ENCODE results near the gene NUP160.
"Not testable (repeated sequence)": the region's sequence is repeated elsewhere in the genome, so short reads cannot be mapped to it uniquely, and the experiment has no call there.

Gene NUP160

DNA sequence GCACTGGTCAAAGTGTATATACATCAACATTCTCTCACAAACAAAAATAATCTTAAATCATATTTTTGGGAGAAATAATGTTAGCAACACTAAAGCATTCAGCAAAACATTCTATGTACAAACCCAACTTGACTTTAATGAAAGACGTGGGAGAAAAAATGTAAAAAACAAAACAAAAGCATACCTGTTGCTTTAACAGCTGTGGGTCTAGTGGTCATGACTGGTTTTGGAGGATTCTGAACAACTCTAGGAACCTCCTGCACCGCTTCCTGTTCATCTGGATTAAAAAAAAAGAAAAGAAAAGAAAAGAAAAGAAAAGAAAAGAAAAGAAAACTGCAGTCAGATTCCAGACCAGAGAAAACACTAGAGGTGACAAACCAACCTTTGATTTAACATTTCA, 83.1 kb downstream of the NUP160 start:
- Histone ChIP-seq H3K27ac (ENCODE audit: low read length) (no peak overlapping the region), H3K36me3 (ENCODE audit: control insufficient read depth in 2 of 2, insufficient read depth in 2 of 2, low read length in 2 of 2) (peaks cover 13 to 24% of the 10 kb centered on the region in 2 donors), H3K9me3 (ENCODE audit: control insufficient read depth in 2 of 2, low read length in 2 of 2) (no peaks in the 10 kb centered on the region), H3K4me1 (ENCODE audit: control insufficient read depth, insufficient read depth, low read length) (peaks cover 9% of the 10 kb centered on the region), H3K4me3 (ENCODE audit: low read length in 2 of 2) (no peak overlapping the region), H3K9ac (ENCODE audit: low read length in 2 of 2) (no peak overlapping the region), H3K27me3 (ENCODE audit: control insufficient read depth in 1 of 2, insufficient read depth in 2 of 2, low read length in 2 of 2) (no peaks in the 10 kb centered on the region)

DNA sequence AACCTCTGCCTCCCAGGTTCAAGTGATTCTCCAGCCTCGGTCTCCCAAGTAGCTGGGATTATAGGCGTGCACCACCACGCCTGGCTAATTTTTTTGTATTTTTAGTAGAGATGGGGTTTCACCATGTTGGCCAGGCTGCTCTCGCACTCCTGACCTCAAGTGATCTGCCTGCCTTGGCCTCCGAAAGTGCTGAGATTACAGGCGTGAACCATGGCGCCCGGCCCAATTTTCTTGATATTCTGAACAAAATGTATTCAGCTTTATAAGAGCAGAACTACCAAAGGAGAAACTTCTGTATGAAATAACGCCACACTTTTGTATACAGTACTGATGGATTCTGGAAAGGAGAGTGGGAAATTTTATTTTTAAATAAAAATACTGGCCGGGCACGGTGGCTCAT, 88.9 kb downstream of the NUP160 start:
- not testable (repeated sequence) for H3K4me1 ChIP-seq (ENCODE audit: control insufficient read depth, insufficient read depth, low read length); H3K9ac ChIP-seq (ENCODE audit: low read length in 2 of 2); H3K27me3 ChIP-seq (ENCODE audit: control insufficient read depth in 1 of 2, insufficient read depth in 2 of 2, low read length in 2 of 2); H3K27ac ChIP-seq (ENCODE audit: low read length); H3K4me3 ChIP-seq (ENCODE audit: low read length in 2 of 2); H3K9me3 ChIP-seq (ENCODE audit: control insufficient read depth in 2 of 2, low read length in 2 of 2)
- H3K36me3 ChIP-seq (ENCODE audit: control insufficient read depth in 2 of 2, insufficient read depth in 2 of 2, low read length in 2 of 2), result peaks cover 29 to 33% of the 10 kb centered on the region in 2 donors

DNA sequence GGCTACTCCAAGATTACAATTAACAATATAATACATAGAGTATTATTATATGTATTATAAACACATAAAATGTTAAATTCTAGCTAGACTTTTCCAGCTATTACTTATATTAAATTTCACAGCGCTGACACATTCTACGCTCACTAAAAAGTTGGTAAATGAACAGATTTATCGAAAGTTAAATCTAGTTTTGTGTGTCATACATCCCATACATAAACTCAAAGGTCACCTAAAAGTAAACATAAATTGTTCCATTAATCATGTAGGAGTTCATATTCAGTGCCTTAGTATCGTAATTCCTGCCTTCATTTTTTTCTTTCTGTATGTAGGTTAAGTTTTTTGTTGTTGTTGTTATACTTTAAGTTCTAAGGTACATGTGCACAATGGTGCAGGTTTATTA, 91.9 kb downstream of the NUP160 start:
- H3K36me3 ChIP-seq (ENCODE audit: control insufficient read depth in 2 of 2, insufficient read depth in 2 of 2, low read length in 2 of 2), result peaks cover 35 to 42% of the 10 kb centered on the region in 2 donors
- H3K27me3 ChIP-seq (ENCODE audit: control insufficient read depth in 1 of 2, insufficient read depth in 2 of 2, low read length in 2 of 2), result no peaks in the 10 kb centered on the region
- no peak overlapping the region for H3K4me3 ChIP-seq (ENCODE audit: low read length in 2 of 2)
- H3K9ac ChIP-seq (ENCODE audit: low read length in 2 of 2), result no peak overlapping the region
- no peak overlapping the region for H3K27ac ChIP-seq (ENCODE audit: low read length)
- no peaks in the 10 kb centered on the region for H3K4me1 ChIP-seq (ENCODE audit: control insufficient read depth, insufficient read depth, low read length)
- no peaks in the 10 kb centered on the region for H3K9me3 ChIP-seq (ENCODE audit: control insufficient read depth in 2 of 2, low read length in 2 of 2)

DNA sequence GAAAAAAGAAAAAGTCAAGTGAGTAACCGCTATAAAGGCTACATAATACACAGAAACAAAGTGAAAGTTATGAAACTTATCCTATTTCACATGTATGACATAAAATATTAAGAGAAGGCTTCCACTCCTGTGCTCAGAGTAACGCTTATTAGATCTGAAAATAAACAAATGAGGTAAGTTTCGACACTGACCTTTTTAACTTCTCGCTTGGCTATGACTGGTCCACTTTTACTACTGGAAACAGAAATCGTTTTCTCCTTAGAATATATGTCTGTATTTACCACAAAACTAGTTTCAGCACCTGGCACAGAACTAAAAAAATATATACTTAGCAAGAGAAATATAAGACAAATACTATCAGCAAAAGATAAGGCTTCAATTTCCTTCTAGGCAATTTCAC, 97.4 kb downstream of the NUP160 start:
- H3K9me3 ChIP-seq (ENCODE audit: control insufficient read depth in 2 of 2, low read length in 2 of 2), result no peaks in the 10 kb centered on the region
- H3K27ac ChIP-seq (ENCODE audit: low read length), result no peak overlapping the region
- peaks cover 47 to 52% of the 10 kb centered on the region in 2 donors for H3K36me3 ChIP-seq (ENCODE audit: control insufficient read depth in 2 of 2, insufficient read depth in 2 of 2, low read length in 2 of 2)
- H3K4me3 ChIP-seq (ENCODE audit: low read length in 2 of 2), result no peak overlapping the region
- no peaks in the 10 kb centered on the region for H3K4me1 ChIP-seq (ENCODE audit: control insufficient read depth, insufficient read depth, low read length)
- no peaks in the 10 kb centered on the region for H3K27me3 ChIP-seq (ENCODE audit: control insufficient read depth in 1 of 2, insufficient read depth in 2 of 2, low read length in 2 of 2)
- H3K9ac ChIP-seq (ENCODE audit: low read length in 2 of 2), result no peak overlapping the region

DNA sequence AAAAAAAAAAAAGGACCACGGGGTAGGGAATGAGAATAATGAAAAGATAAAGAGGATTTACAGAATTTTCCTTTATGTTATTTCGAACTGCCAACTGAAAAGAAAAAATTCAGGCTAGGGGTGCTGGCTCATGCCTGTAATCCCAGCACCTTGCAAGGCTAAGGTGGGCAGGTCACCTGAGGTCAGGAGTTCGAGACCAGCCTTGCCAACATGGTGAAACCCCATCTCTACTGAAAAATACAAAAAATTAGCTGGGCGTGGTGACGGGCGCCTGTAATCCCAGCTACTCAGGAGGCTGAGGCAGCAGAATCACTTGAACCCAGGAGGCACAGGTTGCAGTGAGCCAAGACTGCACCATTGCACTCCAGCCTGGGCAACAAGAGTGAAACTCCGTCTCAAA, 105.7 kb downstream of the NUP160 start:
- not testable (repeated sequence) for H3K9me3 ChIP-seq (ENCODE audit: control insufficient read depth in 2 of 2, low read length in 2 of 2); H3K27ac ChIP-seq (ENCODE audit: low read length); H3K9ac ChIP-seq (ENCODE audit: low read length in 2 of 2); H3K4me3 ChIP-seq (ENCODE audit: low read length in 2 of 2); H3K4me1 ChIP-seq (ENCODE audit: control insufficient read depth, insufficient read depth, low read length); H3K27me3 ChIP-seq (ENCODE audit: control insufficient read depth in 1 of 2, insufficient read depth in 2 of 2, low read length in 2 of 2)
- peaks cover 51 to 55% of the 10 kb centered on the region in 2 donors for H3K36me3 ChIP-seq (ENCODE audit: control insufficient read depth in 2 of 2, insufficient read depth in 2 of 2, low read length in 2 of 2)

DNA sequence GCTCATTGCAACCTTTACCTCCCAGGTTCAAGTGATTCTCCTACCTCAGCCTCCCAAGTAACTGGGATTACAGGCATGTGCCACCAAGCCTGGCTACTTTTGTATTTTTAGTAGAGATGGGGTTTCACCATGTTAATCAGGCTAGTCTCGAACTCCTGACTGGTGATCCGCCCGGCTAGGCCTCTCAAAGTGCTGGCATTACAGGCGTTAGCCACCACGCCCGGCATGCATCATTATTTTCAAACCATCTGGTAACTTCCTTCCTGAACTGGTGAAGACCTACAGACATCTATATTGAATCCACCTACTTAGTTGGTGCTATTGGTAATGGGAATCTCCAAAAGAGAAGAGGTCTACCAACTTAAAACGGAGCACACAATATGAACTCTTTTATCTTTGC, 110.3 kb downstream of the NUP160 start:
- not testable (repeated sequence) for H3K4me3 ChIP-seq (ENCODE audit: low read length in 2 of 2); H3K9ac ChIP-seq (ENCODE audit: low read length in 2 of 2); H3K27ac ChIP-seq (ENCODE audit: low read length); H3K4me1 ChIP-seq (ENCODE audit: control insufficient read depth, insufficient read depth, low read length); H3K27me3 ChIP-seq (ENCODE audit: control insufficient read depth in 1 of 2, insufficient read depth in 2 of 2, low read length in 2 of 2); H3K9me3 ChIP-seq (ENCODE audit: control insufficient read depth in 2 of 2, low read length in 2 of 2)
- H3K36me3 ChIP-seq (ENCODE audit: control insufficient read depth in 2 of 2, insufficient read depth in 2 of 2, low read length in 2 of 2), result peaks cover 34 to 41% of the 10 kb centered on the region in 2 donors

DNA sequence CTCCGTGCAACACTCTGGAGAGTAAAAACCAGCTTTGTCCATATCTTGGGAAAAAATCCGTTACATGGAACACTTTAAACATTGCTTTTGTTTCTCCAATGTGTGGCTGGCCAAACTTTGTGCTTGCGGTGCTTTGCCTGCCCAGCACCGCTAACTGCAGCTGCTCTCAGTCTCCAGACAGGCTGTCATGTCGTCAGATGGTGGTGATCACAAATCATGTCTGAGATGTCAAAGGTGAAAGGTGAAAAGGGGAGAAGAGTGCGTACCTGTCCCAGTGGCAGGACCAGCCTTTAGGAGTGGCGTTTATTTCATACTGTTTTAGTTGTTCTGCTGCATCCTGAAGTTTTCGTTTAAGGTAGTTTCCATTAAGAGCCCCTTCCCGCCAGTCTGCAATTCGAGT, 115.9 kb downstream of the NUP160 start:
- Histone ChIP-seq H3K9ac (ENCODE audit: low read length in 2 of 2) (no peak overlapping the region), H3K36me3 (ENCODE audit: control insufficient read depth in 2 of 2, insufficient read depth in 2 of 2, low read length in 2 of 2) (peaks cover 42 to 53% of the 10 kb centered on the region in 2 donors)

DNA sequence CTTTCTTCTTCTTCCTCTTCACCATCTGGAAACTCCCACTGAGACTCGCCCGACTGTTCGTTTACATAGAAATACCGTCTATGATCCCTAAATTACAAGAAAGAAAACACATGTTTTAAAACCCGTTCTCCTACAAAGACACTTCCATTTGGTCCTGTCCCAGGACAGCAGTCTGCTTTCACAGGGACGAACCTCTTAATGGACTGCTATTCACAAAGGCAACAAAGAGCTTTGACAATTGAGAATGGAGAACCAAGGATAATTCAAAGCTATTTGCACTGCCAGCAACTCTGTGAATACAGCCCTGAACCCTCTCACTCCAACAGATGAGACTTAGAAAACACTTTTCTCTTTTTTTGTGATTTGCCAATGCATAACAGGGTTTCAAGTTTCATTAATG, 116.7 kb downstream of the NUP160 start:
- Histone ChIP-seq H3K4me3 (ENCODE audit: low read length in 2 of 2) (no peak overlapping the region), H3K36me3 (ENCODE audit: control insufficient read depth in 2 of 2, insufficient read depth in 2 of 2, low read length in 2 of 2) (peaks cover 36 to 54% of the 10 kb centered on the region in 2 donors), H3K27me3 (ENCODE audit: control insufficient read depth in 1 of 2, insufficient read depth in 2 of 2, low read length in 2 of 2) (no peaks in the 10 kb centered on the region), H3K9ac (ENCODE audit: low read length in 2 of 2) (no peak overlapping the region), H3K4me1 (ENCODE audit: control insufficient read depth, insufficient read depth, low read length) (no peaks in the 10 kb centered on the region), H3K27ac (ENCODE audit: low read length) (no peak overlapping the region), H3K9me3 (ENCODE audit: control insufficient read depth in 2 of 2, low read length in 2 of 2) (no peaks in the 10 kb centered on the region)

More for the DNA sequence above, 115.9 kb downstream of the NUP160 start:
- Histone ChIP-seq H3K4me1 (ENCODE audit: control insufficient read depth, insufficient read depth, low read length) (no peaks in the 10 kb centered on the region), H3K27ac (ENCODE audit: low read length) (no peak overlapping the region), H3K4me3 (ENCODE audit: low read length in 2 of 2) (no peak overlapping the region), H3K27me3 (ENCODE audit: control insufficient read depth in 1 of 2, insufficient read depth in 2 of 2, low read length in 2 of 2) (no peaks in the 10 kb centered on the region), H3K9me3 (ENCODE audit: control insufficient read depth in 2 of 2, low read length in 2 of 2) (no peaks in the 10 kb centered on the region)
